Hepatocyte (in vitro differentiated cells): ENCODE data around the gene EPS8L1. TPM values are rescaled to one million over a fixed set of nuclear protein-coding genes. Genes with fewer than 3 reads are reported as not detected.

Experiments
- DNase-seq: peaks from one replicate; pipeline ENCODE4 v3.0.0-alpha.2; 2016; ENCODE audit warnings: low spot score
- H2AFZ ChIP-seq: fragments of 200-600 bp; sonication (generic); 2 replicates; pipeline ENCODE4 v1.6.0; 2016; ENCODE audit warnings: antibody characterized with exemption, mild to moderate bottlenecking
- H3K27ac ChIP-seq: fragments of 200-600 bp; sonication (generic); 2 replicates; pipeline ENCODE4 v1.5.1; 2016; ENCODE audit warnings: mild to moderate bottlenecking
- H3K27me3 ChIP-seq: fragments of 200-600 bp; sonication (generic); 2 replicates; pipeline ENCODE4 v1.6.1; 2016
- H3K36me3 ChIP-seq: fragments of 200-600 bp; sonication (generic); replicated peaks from 2 replicates; pipeline ENCODE4 v1.5.1; 2016; ENCODE audit warnings: low read depth; ENCODE audit not compliant: insufficient read depth
- H3K4me1 ChIP-seq: fragments of 200-600 bp; sonication (generic); 2 replicates; pipeline ENCODE4 v1.5.1; 2016; ENCODE audit warnings: mild to moderate bottlenecking, moderate library complexity; ENCODE audit not compliant: insufficient read depth
- H3K4me2 ChIP-seq: fragments of 200-600 bp; sonication (generic); 2 replicates; pipeline ENCODE4 v1.6.0; 2016
- H3K4me3 ChIP-seq: fragments of 200-600 bp; sonication (generic); 2 replicates; pipeline ENCODE4 v1.5.1; 2016; ENCODE audit warnings: mild to moderate bottlenecking
- H3K79me2 ChIP-seq: fragments of 200-600 bp; sonication (generic); 2 replicates; pipeline ENCODE4 v1.6.0; 2017; ENCODE audit warnings: mild to moderate bottlenecking
- H3K9me2 ChIP-seq: fragments of 200-600 bp; sonication (generic); replicated peaks from 2 replicates; pipeline ENCODE4 v1.6.0; 2017; ENCODE audit warnings: mild to moderate bottlenecking; ENCODE audit not compliant: insufficient read depth
- H3K9me3 ChIP-seq: fragments of 200-600 bp; sonication (generic); 2 replicates; pipeline ENCODE4 v1.5.1; 2016; ENCODE audit warnings: low read depth, mild to moderate bottlenecking
- H4K20me1 ChIP-seq: fragments of 200-600 bp; sonication (generic); 2 replicates; pipeline ENCODE4 v1.6.0; 2016; ENCODE audit warnings: mild to moderate bottlenecking; ENCODE audit not compliant: insufficient read depth, poor library complexity, severe bottlenecking
- EZH2 ChIP-seq: fragments of 200-600 bp; sonication (generic); IDR thresholded peaks from 2 replicates; pipeline ENCODE4 v1.6.1; 2016; ENCODE audit warnings: antibody characterized with exemption, mild to moderate bottlenecking, borderline replicate concordance
- EZH2phosphoT487 ChIP-seq: fragments of 200-600 bp; sonication (generic); IDR thresholded peaks from one replicate; pipeline ENCODE4 v1.6.1; 2018; ENCODE audit warnings: antibody characterized with exemption, mild to moderate bottlenecking, low read depth, moderate library complexity; ENCODE audit not compliant: unreplicated experiment, severe bottlenecking
- WGBS: methylation state at CpG from one replicate; pipeline ENCODE4 v1.1.6; 2016; ENCODE audit warnings: low lambda C conversion rate; ENCODE audit errors: missing lambda C conversion rate; 5-methylcytosine and 5-hydroxymethylcytosine counted together
- polyA plus RNA-seq: library from polyadenylated mRNA; unstranded; fragments of >200 nt; fragmentation: Nextera tagmentation; extraction: Ambion mirVana; gene quantifications from 2 replicates; pipeline ENCODE4 v1.2.1, GENCODE V29; 2016
- total RNA-seq: library from RNA; depleted of rRNA; stranded (reverse); fragments of >200 nt; gene quantifications from 2 replicates; pipeline ENCODE4 v1.2.3, GENCODE V29; 2014
- TF ChIP-seq, protein P1 (sequence below): fragments of 200-600 bp; sonication (generic); IDR thresholded peaks from 2 replicates; pipeline ENCODE4 v1.5.1; 2016; ENCODE audit warnings: antibody characterized with exemption, mild to moderate bottlenecking; ENCODE audit not compliant: poor library complexity

EPS8L1 gene
- total and polyA plus RNA-seq, 2 experiments from 2014 or later = 20.5 to 33.8 TPM

DNA sequence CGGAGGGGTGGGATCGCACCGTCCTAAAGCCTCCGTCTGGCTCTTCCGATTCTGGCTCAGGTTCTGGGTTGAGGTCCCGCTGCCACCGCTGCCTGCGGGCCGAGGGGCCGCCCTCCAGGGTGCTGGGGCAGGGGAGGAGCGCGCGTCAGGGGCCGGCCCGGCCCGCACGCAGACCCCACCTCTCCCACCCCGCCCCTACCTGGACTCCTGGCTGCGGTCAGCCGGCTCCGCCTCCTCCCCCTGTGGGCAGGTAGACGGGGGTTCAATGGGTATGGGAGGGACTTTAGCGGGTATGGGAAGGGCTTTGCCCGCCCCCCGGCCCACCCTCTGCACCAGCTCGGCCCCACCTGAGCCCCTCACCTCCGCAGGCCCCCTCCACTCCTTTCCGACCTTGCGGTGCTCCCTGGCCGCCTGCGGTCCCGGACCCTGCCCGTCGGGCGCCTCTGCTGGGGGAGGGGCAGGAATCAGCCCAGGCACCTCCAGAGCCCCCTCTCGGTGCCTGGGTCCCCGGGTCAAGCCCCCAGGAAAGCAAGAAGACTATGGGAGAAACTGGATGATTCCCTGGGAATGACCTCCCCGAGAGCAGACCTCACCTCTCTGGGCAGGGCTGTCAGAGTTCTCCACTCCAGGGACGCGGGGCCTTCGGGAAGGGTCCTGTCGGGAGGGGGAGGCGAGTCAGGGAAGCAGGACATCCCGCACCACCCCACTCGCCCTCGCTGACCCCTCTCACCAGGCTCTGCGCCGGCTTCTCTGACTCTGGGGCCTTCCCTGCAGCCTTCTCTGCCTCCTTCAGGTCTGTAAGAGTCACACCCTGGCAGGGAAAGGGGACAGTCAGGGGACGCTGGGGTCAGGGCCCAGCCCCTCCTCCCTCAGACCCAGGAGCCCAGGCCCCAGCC lies 17.0 kb downstream of the EPS8L1 start:
- no peaks in the 10 kb centered on the region for H3K36me3 ChIP-seq
- no peaks in the 10 kb centered on the region for H3K9me3 ChIP-seq
- no peak for DNase-seq
- no peaks in the 10 kb centered on the region for H3K27me3 ChIP-seq
- no peaks in the 10 kb centered on the region for H3K79me2 ChIP-seq
- H2AFZ ChIP-seq = no peak overlapping the region
- H3K4me1 ChIP-seq = peaks cover 6% of the 10 kb centered on the region
- H4K20me1 ChIP-seq = peaks cover 8% of the 10 kb centered on the region
- WGBS = 92% methylated on average over 25 of the region's 49 CpGs
- H3K27ac ChIP-seq = no peak overlapping the region
- H3K9me2 ChIP-seq = no peaks in the 10 kb centered on the region
- no peak for TF ChIP-seq EZH2
- no peak for TF ChIP-seq EZH2phosphoT487
- TF ChIP-seq, protein P1, sequence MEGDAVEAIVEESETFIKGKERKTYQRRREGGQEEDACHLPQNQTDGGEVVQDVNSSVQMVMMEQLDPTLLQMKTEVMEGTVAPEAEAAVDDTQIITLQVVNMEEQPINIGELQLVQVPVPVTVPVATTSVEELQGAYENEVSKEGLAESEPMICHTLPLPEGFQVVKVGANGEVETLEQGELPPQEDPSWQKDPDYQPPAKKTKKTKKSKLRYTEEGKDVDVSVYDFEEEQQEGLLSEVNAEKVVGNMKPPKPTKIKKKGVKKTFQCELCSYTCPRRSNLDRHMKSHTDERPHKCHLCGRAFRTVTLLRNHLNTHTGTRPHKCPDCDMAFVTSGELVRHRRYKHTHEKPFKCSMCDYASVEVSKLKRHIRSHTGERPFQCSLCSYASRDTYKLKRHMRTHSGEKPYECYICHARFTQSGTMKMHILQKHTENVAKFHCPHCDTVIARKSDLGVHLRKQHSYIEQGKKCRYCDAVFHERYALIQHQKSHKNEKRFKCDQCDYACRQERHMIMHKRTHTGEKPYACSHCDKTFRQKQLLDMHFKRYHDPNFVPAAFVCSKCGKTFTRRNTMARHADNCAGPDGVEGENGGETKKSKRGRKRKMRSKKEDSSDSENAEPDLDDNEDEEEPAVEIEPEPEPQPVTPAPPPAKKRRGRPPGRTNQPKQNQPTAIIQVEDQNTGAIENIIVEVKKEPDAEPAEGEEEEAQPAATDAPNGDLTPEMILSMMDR = no peak
- no peak overlapping the region for H3K4me2 ChIP-seq
- no peak overlapping the region for H3K4me3 ChIP-seq

DNA sequence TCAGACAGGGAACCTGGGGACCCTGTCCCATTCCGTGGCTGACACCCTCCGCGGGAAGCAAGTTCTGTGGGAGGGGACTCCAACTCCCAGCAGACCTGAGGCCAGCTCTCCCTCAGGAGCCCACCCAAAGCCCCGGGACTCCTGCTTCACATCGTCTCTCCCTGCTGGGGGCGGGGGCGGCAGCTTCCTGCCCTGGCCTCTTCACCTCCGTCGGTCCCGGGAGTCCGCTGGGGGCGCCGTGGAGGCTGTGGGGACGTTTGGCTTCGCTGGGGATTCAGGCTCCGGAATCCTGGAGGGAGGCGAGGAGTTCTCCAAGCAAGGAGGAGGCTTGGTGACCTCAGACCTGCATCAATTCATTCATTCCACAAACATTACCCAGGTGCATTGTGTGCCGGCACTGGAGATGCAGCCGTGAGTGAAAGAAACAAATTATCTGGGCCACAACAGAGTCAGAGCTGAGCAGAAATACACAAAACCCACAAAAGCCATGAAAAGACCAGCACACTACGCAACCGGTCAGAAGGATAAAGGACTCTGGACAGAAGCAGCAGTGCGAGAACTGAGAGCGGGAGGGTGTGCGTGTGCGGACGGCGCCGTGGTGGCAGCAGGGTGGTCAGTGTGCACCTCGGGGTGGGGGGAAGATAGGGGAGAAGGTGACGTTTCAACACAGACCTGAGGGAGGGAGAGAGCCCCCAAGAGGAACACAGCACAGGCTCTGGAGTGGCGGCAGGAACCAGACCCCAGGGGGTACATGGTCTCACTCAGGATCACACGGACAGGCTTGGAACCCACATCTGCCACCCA lies 19.0 kb downstream of the EPS8L1 start:
- Histone ChIP-seq H3K36me3 (no peaks in the 10 kb centered on the region), H4K20me1 (no peaks in the 10 kb centered on the region), H3K4me2 (no peak overlapping the region), H3K4me1 (no peaks in the 10 kb centered on the region), H2AFZ (no peak overlapping the region), H3K79me2 (no peaks in the 10 kb centered on the region), H3K27me3 (no peaks in the 10 kb centered on the region), H3K9me2 (no peaks in the 10 kb centered on the region), H3K4me3 (no peak overlapping the region), H3K9me3 (no peaks in the 10 kb centered on the region), H3K27ac (no peak overlapping the region)
- DNase-seq = no peak
- 92% methylated on average over 32 of the region's 32 CpGs for WGBS
- TF ChIP-seq EZH2 (no peak), EZH2phosphoT487 (no peak)
- TF ChIP-seq, protein P1 = no peak

DNA sequence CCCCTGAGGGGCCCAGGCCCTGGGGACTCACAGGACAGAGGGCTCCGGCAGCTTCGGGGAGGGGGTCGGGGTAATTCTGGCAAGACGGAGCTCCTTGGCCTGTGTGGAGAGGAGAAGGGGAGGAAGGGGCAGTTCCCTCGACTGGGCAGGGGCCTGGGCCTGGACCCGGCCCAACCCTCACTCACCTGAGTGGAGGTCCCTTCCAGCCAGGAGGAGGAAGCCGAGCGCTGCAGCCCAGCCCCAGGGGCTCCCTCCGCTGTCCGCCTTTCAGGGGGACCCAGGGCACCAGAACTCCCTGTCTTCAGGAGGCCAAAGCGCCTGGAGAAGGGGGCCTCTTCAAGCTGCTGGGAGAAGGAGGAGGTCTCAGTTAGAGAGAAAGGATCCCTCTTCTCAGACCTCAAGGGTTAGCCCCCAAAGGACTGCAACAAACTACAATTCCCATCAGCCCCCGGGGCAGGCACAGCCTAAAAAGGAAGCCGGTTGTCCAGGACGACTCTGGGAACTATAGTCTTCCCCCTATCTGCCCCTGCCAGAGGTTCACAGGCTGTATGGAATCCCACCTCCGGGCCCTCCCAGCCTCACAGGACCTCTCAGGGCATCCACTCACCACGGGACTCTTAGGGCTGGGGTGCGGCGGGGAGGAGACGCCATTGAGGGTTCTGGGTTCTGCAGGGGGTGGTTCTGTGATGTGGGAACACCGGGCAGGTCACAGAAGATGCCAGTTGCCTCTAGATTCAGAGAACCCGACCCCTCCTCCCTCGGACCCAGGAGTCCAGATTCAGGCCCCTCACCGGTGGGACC lies 19.8 kb downstream of the EPS8L1 start:
- H3K79me2 ChIP-seq = no peaks in the 10 kb centered on the region
- no peak overlapping the region for H3K4me3 ChIP-seq
- DNase-seq = no peak
- H3K4me1 ChIP-seq = no peaks in the 10 kb centered on the region
- H2AFZ ChIP-seq = no peak overlapping the region
- no peaks in the 10 kb centered on the region for H3K9me2 ChIP-seq
- H3K9me3 ChIP-seq = no peaks in the 10 kb centered on the region
- H3K27ac ChIP-seq = no peak overlapping the region
- H3K27me3 ChIP-seq = no peaks in the 10 kb centered on the region
- no peak overlapping the region for H3K4me2 ChIP-seq
- H3K36me3 ChIP-seq = no peaks in the 10 kb centered on the region
- TF ChIP-seq, protein P1 = no peak
- TF ChIP-seq EZH2phosphoT487 = no peak
- no peak for TF ChIP-seq EZH2
- WGBS = 89% methylated on average over 19 of the region's 23 CpGs
- peaks cover 2% of the 10 kb centered on the region for H4K20me1 ChIP-seq
